Rectal smooth muscle tissue (tissue), 1 donor: Measurements from ENCODE around the gene RFC2.
"Not testable (repeated sequence)": the region's sequence is repeated elsewhere in the genome, so short reads cannot be mapped to it uniquely, and the experiment has no call there.

ENCODE experiments used
- H3K27ac ChIP-seq: one replicate; pipeline ENCODE4 v1.7.0; 2013; ENCODE audit warnings: low read depth, low read length, inconsistent platforms
- H3K27me3 ChIP-seq: one replicate; pipeline ENCODE4 v1.7.0; 2013; ENCODE audit warnings: low read length; ENCODE audit not compliant: control insufficient read depth, insufficient read depth
- H3K36me3 ChIP-seq: one replicate; pipeline ENCODE4 v1.7.0; 2013; ENCODE audit warnings: low read length; ENCODE audit not compliant: control insufficient read depth, insufficient read depth
- H3K4me1 ChIP-seq: one replicate; pipeline ENCODE4 v1.7.0; 2013; ENCODE audit warnings: low read length; ENCODE audit not compliant: control insufficient read depth, insufficient read depth
- H3K4me3 ChIP-seq: one replicate; pipeline ENCODE4 v1.7.0; 2013; ENCODE audit warnings: low read length
- H3K9ac ChIP-seq: one replicate; pipeline ENCODE4 v1.7.0; 2013; ENCODE audit warnings: low read length

RFC2 gene

GRCh38 chr7:74199551-74200355 lies 54.4 kb downstream of the RFC2 start:
- Histone ChIP-seq H3K4me1 (no peaks in the 10 kb centered on the region), H3K9ac (no peak overlapping the region), H3K36me3 (peaks cover 7% of the 10 kb centered on the region), H3K4me3 (no peak overlapping the region), H3K27me3 (no peaks in the 10 kb centered on the region), H3K27ac (no peak overlapping the region)

- Histone ChIP-seq H3K27me3 (no peaks in the 10 kb centered on the region), H3K4me3 (no peak overlapping the region), H3K4me1 (no peaks in the 10 kb centered on the region), H3K36me3 (peaks cover 22% of the 10 kb centered on the region), H3K27ac (no peak overlapping the region), H3K9ac (no peak overlapping the region)
Observed at GRCh38 chr7:74197449-74198124, 56.6 kb downstream of the RFC2 start.

GRCh38 chr7:74195968-74196654 lies 58.1 kb downstream of the RFC2 start:
- H3K4me3 ChIP-seq, H3K27me3 ChIP-seq, H3K4me1 ChIP-seq, H3K27ac ChIP-seq, H3K9ac ChIP-seq: not testable (repeated sequence)
- peaks cover 30% of the 10 kb centered on the region for H3K36me3 ChIP-seq

GRCh38 chr7:74195139-74195860 lies 58.9 kb downstream of the RFC2 start:
- H3K27ac ChIP-seq, H3K4me1 ChIP-seq: not testable (repeated sequence)
- peaks cover 37% of the 10 kb centered on the region for H3K36me3 ChIP-seq

GRCh38 chr7:74194686-74195085 lies 59.5 kb downstream of the RFC2 start:
- Histone ChIP-seq H3K4me3 (no peak overlapping the region), H3K27ac (no peak overlapping the region), H3K27me3 (no peaks in the 10 kb centered on the region), H3K36me3 (peaks cover 43% of the 10 kb centered on the region), H3K9ac (no peak overlapping the region), H3K4me1 (no peaks in the 10 kb centered on the region)

More at GRCh38 chr7:74195139-74195860, 58.9 kb downstream of the RFC2 start:
- H3K4me3 ChIP-seq, H3K27me3 ChIP-seq, H3K9ac ChIP-seq: not testable (repeated sequence)

GRCh38 chr7:74193913-74194312 lies 60.3 kb downstream of the RFC2 start:
- peaks cover 46% of the 10 kb centered on the region for H3K36me3 ChIP-seq
- no peak overlapping the region for H3K4me3 ChIP-seq
- no peaks in the 10 kb centered on the region for H3K4me1 ChIP-seq
- no peak overlapping the region for H3K9ac ChIP-seq
- H3K27ac ChIP-seq = no peak overlapping the region
- no peaks in the 10 kb centered on the region for H3K27me3 ChIP-seq

- H3K36me3 ChIP-seq = peaks cover 52% of the 10 kb centered on the region
- H3K9ac ChIP-seq = no peak overlapping the region
- no peak overlapping the region for H3K27ac ChIP-seq
Observed at GRCh38 chr7:74193054-74193453, 61.1 kb downstream of the RFC2 start.

GRCh38 chr7:74191231-74191630 lies 63.0 kb downstream of the RFC2 start:
- no peak overlapping the region for H3K4me3 ChIP-seq
- H3K27ac ChIP-seq = no peak overlapping the region
- H3K27me3 ChIP-seq = no peaks in the 10 kb centered on the region
- no peak overlapping the region for H3K9ac ChIP-seq
- peaks cover 56% of the 10 kb centered on the region for H3K36me3 ChIP-seq
- peaks cover 18% of the 10 kb centered on the region for H3K4me1 ChIP-seq

More at GRCh38 chr7:74193054-74193453, 61.1 kb downstream of the RFC2 start:
- Histone ChIP-seq H3K27me3 (no peaks in the 10 kb centered on the region), H3K4me1 (peaks cover 5% of the 10 kb centered on the region), H3K4me3 (no peak overlapping the region)

- Histone ChIP-seq H3K36me3 (peaks cover 51% of the 10 kb centered on the region), H3K9ac (no peak overlapping the region), H3K4me1 (peaks cover 22% of the 10 kb centered on the region), H3K27ac (no peak overlapping the region), H3K27me3 (no peaks in the 10 kb centered on the region), H3K4me3 (no peak overlapping the region)
Observed at GRCh38 chr7:74190259-74190658, 63.9 kb downstream of the RFC2 start.

- Histone ChIP-seq H3K27ac (peak overlapping the region; percentile 75), H3K4me1 (peaks cover 22% of the 10 kb centered on the region), H3K27me3 (no peaks in the 10 kb centered on the region), H3K9ac (no peak overlapping the region), H3K36me3 (peaks cover 38% of the 10 kb centered on the region), H3K4me3 (no peak overlapping the region)
Observed at GRCh38 chr7:74187915-74188675, 66.1 kb downstream of the RFC2 start.

GRCh38 chr7:74185636-74186035 lies 68.6 kb downstream of the RFC2 start:
- Histone ChIP-seq H3K27ac (no peak overlapping the region), H3K36me3 (peaks cover 22% of the 10 kb centered on the region), H3K27me3 (no peaks in the 10 kb centered on the region), H3K4me3 (no peak overlapping the region), H3K9ac (no peak overlapping the region), H3K4me1 (peaks cover 36% of the 10 kb centered on the region)
